A549 (cell line): ENCODE measurements around the gene KRT222.

Experiments
- CEBPB ChIP-seq, 2 experiments: fragments of >200 bp in 1 of 2; sonication (Bioruptor Twin) in 1 of 2; formaldehyde crosslinking in 1 of 2; IDR thresholded peaks; 2 replicates each; pipeline ENCODE4 v1.6.1; 2012 to 2016
- CHD4 ChIP-seq: fragments of 200-600 bp; sonication (generic); IDR thresholded peaks from 2 replicates; pipeline ENCODE4 v1.6.1; 2016; ENCODE audit warnings: antibody characterized with exemption, mild to moderate bottlenecking, borderline replicate concordance
- MAFK ChIP-seq: fragments of 450-650 bp; IDR thresholded peaks from 2 replicates; pipeline ENCODE4 v1.6.1; 2014; ENCODE audit not compliant: partially characterized antibody
- POLR2AphosphoS2 ChIP-seq: conservative IDR thresholded peaks from 2 replicates; pipeline ENCODE4 v1.6.1; 2012; ENCODE audit warnings: low read length, improper control_type of control experiment, inconsistent platforms
- RAD21 ChIP-seq, 2 experiments: fragments of >200 bp in 1 of 2; sonication (Bioruptor Twin) in 1 of 2; formaldehyde crosslinking in 1 of 2; IDR thresholded peaks in 1 of 2; conservative IDR thresholded peaks in 1 of 2; 2 replicates in 1 of 2; 3 replicates in 1 of 2; pipeline ENCODE4 v1.6.1; 2012 to 2018; ENCODE audit warnings: inconsistent platforms in 1 of 2
- RFX5 ChIP-seq: fragments of 450-650 bp; IDR thresholded peaks from 2 replicates; pipeline ENCODE4 v1.7.1; 2014; ENCODE audit warnings: antibody characterized with exemption, mild to moderate bottlenecking, moderate library complexity
- TF ChIP-seq, protein P1 (sequence below): fragments of >200 bp; sonication (Bioruptor Twin); formaldehyde crosslinking; IDR thresholded peaks from 3 replicates; pipeline ENCODE4 v1.5.1; 2016
- TF ChIP-seq, protein P2 (sequence below): IDR thresholded peaks from 2 replicates; pipeline ENCODE4 v1.6.1; 2012

DNA sequence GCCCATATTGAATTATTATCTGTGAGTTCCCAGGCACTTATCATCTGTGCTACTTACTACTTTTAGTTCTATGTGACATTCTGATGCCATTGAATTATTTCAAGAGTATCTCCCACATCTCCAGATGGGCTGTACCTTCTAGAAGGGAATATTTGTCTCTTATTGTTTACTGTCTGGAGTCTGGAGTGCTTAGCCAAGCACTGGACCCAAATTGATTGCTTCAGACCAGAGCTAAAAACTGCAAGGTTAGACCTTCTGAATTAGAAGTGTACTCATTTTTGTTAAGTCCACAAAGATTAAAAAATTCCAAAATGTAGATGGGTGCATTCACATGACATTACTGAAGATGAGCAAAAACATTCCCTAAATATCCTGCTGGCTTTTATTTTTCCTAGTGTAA, 16.0 kb upstream of the KRT222 start:
- TF ChIP-seq, protein P1, sequence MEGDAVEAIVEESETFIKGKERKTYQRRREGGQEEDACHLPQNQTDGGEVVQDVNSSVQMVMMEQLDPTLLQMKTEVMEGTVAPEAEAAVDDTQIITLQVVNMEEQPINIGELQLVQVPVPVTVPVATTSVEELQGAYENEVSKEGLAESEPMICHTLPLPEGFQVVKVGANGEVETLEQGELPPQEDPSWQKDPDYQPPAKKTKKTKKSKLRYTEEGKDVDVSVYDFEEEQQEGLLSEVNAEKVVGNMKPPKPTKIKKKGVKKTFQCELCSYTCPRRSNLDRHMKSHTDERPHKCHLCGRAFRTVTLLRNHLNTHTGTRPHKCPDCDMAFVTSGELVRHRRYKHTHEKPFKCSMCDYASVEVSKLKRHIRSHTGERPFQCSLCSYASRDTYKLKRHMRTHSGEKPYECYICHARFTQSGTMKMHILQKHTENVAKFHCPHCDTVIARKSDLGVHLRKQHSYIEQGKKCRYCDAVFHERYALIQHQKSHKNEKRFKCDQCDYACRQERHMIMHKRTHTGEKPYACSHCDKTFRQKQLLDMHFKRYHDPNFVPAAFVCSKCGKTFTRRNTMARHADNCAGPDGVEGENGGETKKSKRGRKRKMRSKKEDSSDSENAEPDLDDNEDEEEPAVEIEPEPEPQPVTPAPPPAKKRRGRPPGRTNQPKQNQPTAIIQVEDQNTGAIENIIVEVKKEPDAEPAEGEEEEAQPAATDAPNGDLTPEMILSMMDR: no peak
- TF ChIP-seq POLR2AphosphoS2 (no peak), RFX5 (no peak), CHD4 (no peak), CEBPB (IDR thresholded peaks at IDR 0.05) (no peak), MAFK (no peak), RAD21 (conservative IDR thresholded peaks at IDR 0.05 in 1 of 2, IDR thresholded peaks at IDR 0.05 in 1 of 2) (no peak)
- TF ChIP-seq, protein P2, sequence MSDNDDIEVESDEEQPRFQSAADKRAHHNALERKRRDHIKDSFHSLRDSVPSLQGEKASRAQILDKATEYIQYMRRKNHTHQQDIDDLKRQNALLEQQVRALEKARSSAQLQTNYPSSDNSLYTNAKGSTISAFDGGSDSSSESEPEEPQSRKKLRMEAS: no peak
